Motor neuron (in vitro differentiated cells): ENCODE measurements around the gene UBR3. TPM values are rescaled to one million over a fixed set of nuclear protein-coding genes. Genes with fewer than 3 reads are reported as not detected.

ENCODE experiments used
- ATAC-seq, 8 experiments: fragments of 200-7000 bp; cut with Tn5 transposase; replicated peaks in 6 of 8; 2 replicates each; pipeline ENCODE4 v1.8.0; 2021; ENCODE audit warnings: mild to moderate bottlenecking in 8 of 8, moderate library complexity in 8 of 8
- H3K27ac ChIP-seq, 2 donors: fragments of 250-450 bp; sonication (Bioruptor Pico); 2 replicates each; pipeline ENCODE4 v1.9.0; 2021; ENCODE audit warnings: antibody characterized with exemption in 2 of 2, mild to moderate bottlenecking in 2 of 2, moderate library complexity in 1 of 2
- H3K4me1 ChIP-seq, 2 donors: fragments of 250-450 bp; sonication (Bioruptor Pico); replicated peaks in 1 of 2; 2 replicates each; pipeline ENCODE4 v1.6.1; 2021; ENCODE audit warnings: antibody characterized with exemption in 2 of 2, mild to moderate bottlenecking in 2 of 2, moderate library complexity in 1 of 2
- H3K4me3 ChIP-seq, 5 donors: fragments of 250-450 bp; sonication (Bioruptor Pico); 2 replicates each; pipeline ENCODE4 v1.9.0; 2021; ENCODE audit warnings: antibody characterized with exemption in 5 of 5, mild to moderate bottlenecking in 5 of 5, moderate library complexity in 4 of 5
- WGBS, 10 experiments: fragments of 450-650 bp; shearing (Covaris generic); methylation state at CpG; one replicate each; pipeline ENCODE4 v1.0.0; 2022; 5-methylcytosine and 5-hydroxymethylcytosine counted together
- in situ Hi-C, 9 experiments: fragments of 400-800 bp; cut with MboI; loops; one replicate each; pipeline ENCODE4 v1.15.0; 2021; ENCODE audit warnings: low sequenced_read_pairs in 9 of 9, low pct_unique_long_range_greater_than_20kb in 2 of 9; ENCODE audit not compliant: unreplicated experiment in 9 of 9
- total RNA-seq, 8 experiments: library from RNA; unstranded; fragments of 300-600 nt; gene quantifications; 2 replicates each; pipeline versions ENCODE4 v1.2.3 to v1.2.4, GENCODE V29; 2022

The UBR3 gene
- total RNA-seq, 8 experiments from 2014 or later: 24.7 to 61.0 (median 33.2) TPM

- H3K4me1 ChIP-seq: peaks cover 0 to 4% of the 10 kb centered on the region in 2 donors
- H3K27ac ChIP-seq: no peak overlapping the region
- in situ Hi-C loops: no loop called here
- 39 to 97% (median 88%) methylated on average over 2 to 4 of the region's 4 CpGs for WGBS, 10 experiments
- ATAC-seq: peak in 1 of 8 experiments; percentile 83
- no peak overlapping the region for H3K4me3 ChIP-seq
These were observed 190.7 kb downstream of the UBR3 start for GRCh38 chr2:170017860-170018532.

- Histone ChIP-seq H3K27ac (no peak overlapping the region), H3K4me1 (peaks cover 0 to under 1% of the 10 kb centered on the region in 2 donors), H3K4me3 (no peak overlapping the region)
- no peak for ATAC-seq
- in situ Hi-C loops: no loop called here
- WGBS, 10 experiments: 20 to 100% (median 95%) methylated on average over 1 to 5 of the region's 5 CpGs; no CpG with 5 or more reads in 2 of the 10 experiments
These were observed 192.0 kb downstream of the UBR3 start for GRCh38 chr2:170019060-170019805.

- 71 to 100% (median 85%) methylated on average over 1 of the region's 1 CpG; no CpG with 5 or more reads in 2 of the 10 experiments for WGBS, 10 experiments
- in situ Hi-C loops: no loop called here
- H3K27ac ChIP-seq: no peak overlapping the region
- H3K4me3 ChIP-seq: no peak overlapping the region
- ATAC-seq: no peak
- no peaks in the 10 kb centered on the region for H3K4me1 ChIP-seq
These were observed 193.5 kb downstream of the UBR3 start for GRCh38 chr2:170020777-170021176.

- Histone ChIP-seq H3K27ac (no peak overlapping the region), H3K4me3 (no peak overlapping the region), H3K4me1 (no peaks in the 10 kb centered on the region)
- peak in 2 of 8 experiments; percentile 77 to 81 for ATAC-seq
- in situ Hi-C loops: no loop called here
These were observed 195.4 kb downstream of the UBR3 start for GRCh38 chr2:170022692-170023091.

GRCh38 chr2:170024721-170025120, 197.5 kb downstream of the UBR3 start:
- no peak for ATAC-seq
- H3K4me3 ChIP-seq: no peak overlapping the region
- 83 to 100% (median 100%) methylated on average over 1 of the region's 1 CpG; no CpG with 5 or more reads in 1 of the 10 experiments for WGBS, 10 experiments
- no peaks in the 10 kb centered on the region for H3K4me1 ChIP-seq
- no peak overlapping the region for H3K27ac ChIP-seq
- in situ Hi-C loops: no loop called here

- ATAC-seq: no peak
These were observed 198.0 kb downstream of the UBR3 start for GRCh38 chr2:170025223-170025622.

GRCh38 chr2:170026361-170026760, 199.1 kb downstream of the UBR3 start:
- ATAC-seq: no peak
- Histone ChIP-seq H3K4me3 (no peak overlapping the region), H3K27ac (no peak overlapping the region), H3K4me1 (no peaks in the 10 kb centered on the region)
- 86 to 100% (median 100%) methylated on average over 1 of the region's 1 CpG; no CpG with 5 or more reads in 1 of the 10 experiments for WGBS, 10 experiments
- in situ Hi-C loops: no loop called here

More at GRCh38 chr2:170025223-170025622, 198.0 kb downstream of the UBR3 start:
- 80 to 100% (median 94%) methylated on average over 2 of the region's 2 CpGs; no CpG with 5 or more reads in 1 of the 10 experiments for WGBS, 10 experiments
- in situ Hi-C loops: no loop called here
- Histone ChIP-seq H3K4me3 (no peak overlapping the region), H3K4me1 (no peaks in the 10 kb centered on the region), H3K27ac (no peak overlapping the region)

- Histone ChIP-seq H3K4me3 (no peak overlapping the region), H3K4me1 (no peaks in the 10 kb centered on the region), H3K27ac (no peak overlapping the region)
- in situ Hi-C loops: no loop called here
- no peak for ATAC-seq
These were observed 202.3 kb downstream of the UBR3 start for GRCh38 chr2:170029551-170029950.

GRCh38 chr2:170030040-170030439, 202.8 kb downstream of the UBR3 start:
- no peak overlapping the region for H3K4me3 ChIP-seq
- 85 to 100% (median 96%) methylated on average over 2 of the region's 2 CpGs; no CpG with 5 or more reads in 1 of the 10 experiments for WGBS, 10 experiments
- no peak for ATAC-seq
- in situ Hi-C loops: no loop called here
- H3K4me1 ChIP-seq: no peaks in the 10 kb centered on the region
- no peak overlapping the region for H3K27ac ChIP-seq

- no peaks in the 10 kb centered on the region for H3K4me1 ChIP-seq
- no peak overlapping the region for H3K4me3 ChIP-seq
- in situ Hi-C loops: no loop called here
- 93 to 100% (median 100%) methylated on average over 1 of the region's 1 CpG; no CpG with 5 or more reads in 2 of the 10 experiments for WGBS, 10 experiments
- no peak for ATAC-seq
- no peak overlapping the region for H3K27ac ChIP-seq
These were observed 204.0 kb downstream of the UBR3 start for GRCh38 chr2:170031288-170031687.

GRCh38 chr2:170034596-170034995, 207.3 kb downstream of the UBR3 start:
- in situ Hi-C loops: no loop called here
- H3K4me1 ChIP-seq: no peaks in the 10 kb centered on the region
- 55 to 86% (median 67%) methylated on average over 2 to 4 of the region's 4 CpGs for WGBS, 10 experiments
- H3K4me3 ChIP-seq: no peak overlapping the region
- no peak for ATAC-seq
- no peak overlapping the region for H3K27ac ChIP-seq

GRCh38 chr2:170038734-170039133, 211.5 kb downstream of the UBR3 start:
- H3K27ac ChIP-seq: no peak overlapping the region
- no peaks in the 10 kb centered on the region for H3K4me1 ChIP-seq
- no peak overlapping the region for H3K4me3 ChIP-seq
- in situ Hi-C loops: no loop called here
- ATAC-seq: no peak
- 94 to 100% (median 100%) methylated on average over 1 to 4 of the region's 4 CpGs; no CpG with 5 or more reads in 1 of the 10 experiments for WGBS, 10 experiments

GRCh38 chr2:170039401-170040172, 212.3 kb downstream of the UBR3 start:
- in situ Hi-C loops: no loop called here
- ATAC-seq: no peak
- H3K27ac ChIP-seq: no peak overlapping the region
- whole genome bisulfite sequencing, 10 experiments: 47 to 100% (median 80%) methylated on average over 1 to 2 of the region's 2 CpGs; no CpG with 5 or more reads in 1 of the 10 experiments
- H3K4me1 ChIP-seq: no peaks in the 10 kb centered on the region
- H3K4me3 ChIP-seq: no peak overlapping the region
